Activated CD4-positive, alpha-beta T cell treated with anti-CD3 and anti-CD28 coated beads, Interleukin-2, Interleukin-6, amounts not matched to agents 100 ng/mL and 50 ng/mL, durations not matched to agents 16 hours and 8 hours (primary cell): ENCODE measurements around the gene FXYD1.

Experiments
- DNase-seq: peaks from one replicate; pipeline ENCODE4 v3.0.0-alpha.2; 2020

Gene FXYD1

GRCh38 chr19:35165200-35166058 lies 26.8 kb downstream of the FXYD1 start:
- no peak for DNase-seq

DNA sequence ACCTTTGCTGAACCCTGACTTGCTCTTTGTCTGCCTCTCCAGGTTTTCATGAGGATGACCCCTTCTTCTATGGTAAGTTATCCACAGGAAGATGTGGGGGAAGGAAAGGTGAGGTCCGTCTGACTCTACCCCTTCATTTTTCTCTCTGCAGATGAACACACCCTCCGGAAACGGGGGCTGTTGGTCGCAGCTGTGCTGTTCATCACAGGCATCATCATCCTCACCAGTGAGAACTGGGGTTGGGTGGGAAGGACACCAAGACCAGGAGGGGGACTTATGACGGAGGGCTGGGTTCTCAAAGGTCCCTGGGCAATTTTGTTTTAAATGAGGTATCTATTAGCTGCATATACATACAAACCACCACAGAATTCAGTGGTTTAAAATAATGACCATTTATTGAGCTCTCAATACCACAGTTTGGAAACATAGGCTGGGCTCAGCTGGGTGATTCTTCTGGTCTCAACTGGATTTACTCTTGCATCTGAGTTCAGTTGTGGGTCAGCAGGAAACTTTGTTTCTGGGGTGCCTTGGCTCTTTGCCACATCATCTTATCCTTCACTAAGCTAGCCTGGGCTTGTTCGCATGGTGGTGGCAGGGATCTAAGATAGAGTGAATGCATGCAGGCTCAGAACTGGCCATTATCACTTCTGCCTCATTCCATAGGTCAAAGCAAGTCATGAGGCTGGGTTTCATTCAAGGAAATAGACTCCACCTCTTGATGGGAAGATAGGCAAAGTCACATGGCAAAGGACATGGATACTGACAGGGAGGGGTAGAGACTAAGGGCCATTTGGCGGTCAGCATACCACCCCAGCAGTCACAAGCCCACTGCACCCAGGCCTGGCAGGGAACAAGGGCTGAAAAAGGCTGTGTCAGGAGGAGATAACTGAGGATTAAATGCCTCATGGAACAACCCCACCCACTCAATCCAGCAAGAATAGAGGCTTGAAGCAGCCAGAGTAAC lies 27.8 kb downstream of the FXYD1 start:
- DNase-seq: no peak

DNA sequence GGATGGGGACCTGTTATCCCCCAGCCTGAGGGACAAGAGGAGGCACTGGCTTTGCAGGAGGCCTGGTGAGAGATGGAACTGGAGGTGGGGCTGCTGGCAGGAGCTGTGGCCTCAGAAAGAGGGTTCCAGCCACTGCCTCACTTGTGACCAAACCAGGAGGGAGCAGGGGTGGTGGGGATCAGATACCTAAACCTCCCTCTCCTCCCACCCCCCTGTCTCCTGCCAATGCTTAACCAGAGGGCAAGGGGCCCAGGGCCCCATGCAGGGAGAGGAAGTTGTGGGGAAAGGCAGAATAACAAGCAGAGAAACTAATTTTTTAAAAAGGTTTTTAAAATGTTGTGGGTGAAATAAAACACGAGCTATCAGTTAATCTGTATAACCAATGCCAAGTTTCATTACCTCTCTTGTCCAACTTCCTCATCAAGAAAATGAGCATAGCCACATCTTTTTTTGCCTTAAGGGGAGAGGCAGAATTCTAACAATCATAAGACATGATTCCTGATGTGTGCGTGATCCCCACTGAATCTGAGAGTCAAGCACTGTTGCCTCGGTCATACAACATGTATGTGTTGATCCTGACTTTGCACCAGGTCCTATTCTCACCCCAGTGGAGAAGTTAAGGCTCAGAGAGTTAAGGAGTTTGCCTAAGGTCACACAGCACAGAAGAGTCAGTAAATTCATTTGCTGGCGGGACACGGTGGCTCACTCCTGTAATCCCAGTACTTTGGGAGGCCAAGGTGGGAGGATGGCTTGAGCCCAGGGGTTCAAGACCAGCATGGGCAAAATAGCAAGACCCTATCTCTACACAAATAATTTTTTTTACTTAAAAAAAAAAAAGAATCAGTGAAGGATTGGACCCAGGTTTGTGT lies 28.9 kb downstream of the FXYD1 start:
- no peak for DNase-seq

GRCh38 chr19:35168196-35168595 lies 29.6 kb downstream of the FXYD1 start:
- no peak for DNase-seq

GRCh38 chr19:35169221-35169995 lies 30.8 kb downstream of the FXYD1 start:
- DNase-seq: no peak

- DNase-seq: no peak
Measured at GRCh38 chr19:35170359-35171061, 31.9 kb downstream of the FXYD1 start.

DNA sequence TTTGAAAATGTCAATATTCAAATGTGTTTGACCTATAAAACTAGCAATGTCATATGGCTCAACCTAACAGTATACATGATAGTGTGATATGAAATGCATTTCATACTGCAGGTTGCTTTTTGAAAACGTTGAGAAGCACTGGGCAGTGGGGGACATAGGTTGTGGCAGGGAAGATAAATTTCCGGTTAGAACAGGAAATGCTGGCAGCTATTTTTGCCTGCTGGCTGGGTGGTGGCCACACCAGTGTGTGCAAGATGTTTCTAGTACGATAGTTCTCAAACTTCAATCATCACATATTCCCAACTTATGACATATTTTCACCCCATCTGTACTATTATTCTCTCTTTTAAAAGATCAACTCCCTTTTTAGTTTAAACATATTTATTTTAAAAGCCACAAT lies 33.1 kb downstream of the FXYD1 start:
- no peak for DNase-seq

DNA sequence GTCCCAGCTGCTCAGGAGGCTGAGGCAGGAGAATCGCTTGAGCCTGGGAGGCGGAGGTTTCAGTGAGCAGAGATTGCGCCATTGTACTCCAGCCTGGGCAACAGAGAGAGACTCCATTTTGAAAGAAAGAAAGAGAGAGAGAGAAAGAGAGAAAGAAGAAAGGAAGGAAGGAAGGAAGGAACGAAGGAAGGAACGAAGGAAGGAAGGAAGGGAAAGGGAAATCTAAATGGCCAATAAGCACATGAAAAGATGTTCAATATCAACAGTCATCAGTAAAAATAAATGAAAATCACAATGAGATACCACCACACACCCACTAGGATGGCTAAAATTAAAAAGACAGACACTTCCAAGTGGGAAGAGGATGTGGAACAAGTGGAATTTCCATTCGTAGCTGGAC lies 35.6 kb downstream of the FXYD1 start:
- DNase-seq: no peak

DNA sequence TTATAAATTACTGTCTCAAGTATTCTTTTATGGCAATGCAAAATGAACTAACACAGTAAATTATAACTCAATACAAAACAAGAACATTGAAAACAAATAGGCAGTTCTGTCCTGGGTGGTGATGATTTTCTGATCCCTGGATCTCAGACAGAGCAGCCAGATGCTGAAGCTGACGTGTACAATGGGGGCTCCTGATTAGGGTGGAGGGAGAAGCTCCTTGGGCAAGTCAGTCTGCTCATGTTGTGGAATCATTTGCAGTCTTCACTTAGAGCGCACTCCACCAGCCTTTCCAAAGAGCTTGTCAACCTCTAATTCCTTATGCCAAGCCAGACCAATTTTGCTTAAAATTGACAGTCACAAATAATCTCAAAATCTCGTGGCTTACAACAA lies 37.6 kb downstream of the FXYD1 start:
- no peak for DNase-seq

GRCh38 chr19:35177377-35178274 lies 39.0 kb downstream of the FXYD1 start:
- no peak for DNase-seq

GRCh38 chr19:35178701-35179100 lies 40.1 kb downstream of the FXYD1 start:
- no peak for DNase-seq

DNA sequence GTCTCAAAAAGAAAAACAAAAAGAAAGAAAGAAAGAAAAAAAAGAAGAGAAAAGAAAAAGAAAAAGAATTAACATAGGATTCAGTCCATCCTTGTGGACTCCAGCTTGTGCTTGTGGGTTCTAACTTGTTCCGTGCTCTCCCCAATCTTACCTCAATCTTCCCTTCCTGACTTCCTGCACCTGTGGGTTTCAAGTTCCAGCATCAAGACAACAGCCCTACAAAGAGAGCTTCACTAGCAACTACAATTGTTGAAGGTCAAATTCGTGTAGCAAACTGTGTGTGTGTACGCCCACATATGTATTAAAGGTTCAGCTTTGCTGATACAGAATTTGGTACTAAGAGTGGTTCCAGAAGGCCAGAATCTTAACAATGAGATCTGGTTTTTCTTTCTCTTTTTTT lies 41.2 kb downstream of the FXYD1 start:
- DNase-seq: no peak

DNA sequence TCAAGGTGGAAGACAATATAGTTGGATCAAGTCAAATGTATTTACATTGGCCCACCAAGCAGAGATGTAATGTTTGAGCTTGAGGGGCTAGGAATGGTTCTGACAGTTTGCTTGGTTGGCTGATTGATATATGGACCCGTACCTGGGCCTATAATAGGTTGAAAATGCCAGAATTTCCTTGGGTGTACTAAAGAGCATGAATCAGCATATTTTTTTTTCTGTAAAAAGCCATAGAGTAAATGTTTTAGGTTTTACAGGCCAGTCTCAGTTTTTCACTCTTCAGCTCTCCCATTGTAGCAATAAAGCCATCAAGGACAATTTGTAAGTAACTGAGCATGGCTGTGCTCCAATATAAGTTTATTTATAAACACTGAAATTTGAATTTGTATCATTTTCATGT lies 42.8 kb downstream of the FXYD1 start:
- no peak for DNase-seq

DNA sequence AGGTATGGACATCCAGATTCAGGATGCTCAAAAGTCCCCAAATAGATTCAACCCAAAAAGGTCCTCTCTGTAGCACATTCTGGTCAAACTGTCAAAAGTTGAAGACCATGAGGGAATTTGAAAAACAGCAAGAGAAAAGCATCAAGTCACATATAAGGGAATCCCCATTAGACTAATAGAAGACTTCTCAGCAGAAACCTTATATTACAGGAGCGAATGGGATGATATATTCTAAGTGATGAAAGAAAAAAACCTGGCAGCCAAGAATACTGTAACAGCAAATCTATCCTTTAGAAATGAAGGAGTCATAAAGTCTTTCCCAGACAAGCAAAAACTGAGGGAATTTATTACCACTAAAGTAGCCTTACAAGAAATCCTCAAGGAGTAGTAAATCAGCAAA lies 45.6 kb downstream of the FXYD1 start:
- DNase-seq: no peak

DNA sequence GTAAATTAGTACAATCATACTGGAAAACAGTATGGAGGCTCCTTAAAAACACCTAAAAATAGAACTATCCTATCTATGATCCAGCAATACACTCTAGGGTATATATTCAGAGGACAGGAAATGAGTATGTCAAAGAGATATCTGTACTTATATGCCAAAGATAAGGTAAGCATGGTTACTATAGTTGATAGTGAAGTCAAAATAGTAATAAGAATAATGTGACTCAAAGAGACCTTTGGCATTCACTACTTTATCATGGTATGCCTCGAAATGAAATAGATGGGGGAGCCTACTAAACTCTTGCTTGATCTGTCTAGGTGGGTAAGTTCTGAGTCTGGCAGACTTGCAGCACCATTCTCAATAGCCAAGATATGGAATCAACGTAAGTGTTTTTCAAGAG lies 46.3 kb downstream of the FXYD1 start:
- DNase-seq: no peak
